Measurements from ENCODE around the gene ZNF101. TPM values are rescaled to one million over a fixed set of nuclear protein-coding genes. Genes with fewer than 3 reads are reported as not detected.

The ZNF101 gene
- total RNA-seq, 2 donors from 2014 or later: 13.9 to 15.9 TPM

DNA sequence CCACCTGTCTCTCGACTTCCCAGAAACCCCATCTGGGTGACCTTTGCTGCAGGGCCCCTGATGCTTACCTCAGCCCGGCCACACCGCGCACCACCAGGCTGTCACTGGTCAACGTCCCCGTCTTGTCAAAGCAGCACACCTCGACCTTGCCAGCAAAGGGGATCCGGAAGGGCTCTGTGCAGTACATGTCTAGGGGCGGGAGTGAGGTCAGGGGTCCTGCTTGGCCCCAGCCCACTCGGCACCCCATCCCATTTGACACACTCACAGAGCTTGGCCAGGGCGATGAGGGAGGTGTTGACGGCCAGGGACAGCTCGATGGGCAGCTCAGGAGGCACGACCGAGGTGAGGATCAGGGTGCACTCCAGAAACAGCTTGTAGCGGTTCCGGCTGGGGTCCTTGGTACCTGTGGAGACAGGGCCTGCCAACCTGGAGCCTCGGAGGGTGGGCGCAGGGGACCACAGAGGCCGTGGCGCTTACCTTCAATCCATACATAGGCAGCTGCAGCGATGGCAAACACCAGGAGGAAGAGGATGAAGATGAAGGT, 13.5 kb upstream of the ZNF101 start:
- Histone ChIP-seq H3K9me3 (no peaks in the 10 kb centered on the region), H3K36me3 (peaks cover 34% of the 10 kb centered on the region), H3K27ac (no peak overlapping the region), H3K4me1 (no peaks in the 10 kb centered on the region), H3K9ac (ENCODE audit: low read depth in 2 of 2, low read length in 2 of 2) (no peak overlapping the region), H3K27me3 (no peaks in the 10 kb centered on the region), H3K4me3 (no peak overlapping the region)
- no peak for TF ChIP-seq CTCF (IDR thresholded peaks at IDR 0.05)
- intact Hi-C loops (cut with DNase I): no loop called here
- no peak for DNase-seq

DNA sequence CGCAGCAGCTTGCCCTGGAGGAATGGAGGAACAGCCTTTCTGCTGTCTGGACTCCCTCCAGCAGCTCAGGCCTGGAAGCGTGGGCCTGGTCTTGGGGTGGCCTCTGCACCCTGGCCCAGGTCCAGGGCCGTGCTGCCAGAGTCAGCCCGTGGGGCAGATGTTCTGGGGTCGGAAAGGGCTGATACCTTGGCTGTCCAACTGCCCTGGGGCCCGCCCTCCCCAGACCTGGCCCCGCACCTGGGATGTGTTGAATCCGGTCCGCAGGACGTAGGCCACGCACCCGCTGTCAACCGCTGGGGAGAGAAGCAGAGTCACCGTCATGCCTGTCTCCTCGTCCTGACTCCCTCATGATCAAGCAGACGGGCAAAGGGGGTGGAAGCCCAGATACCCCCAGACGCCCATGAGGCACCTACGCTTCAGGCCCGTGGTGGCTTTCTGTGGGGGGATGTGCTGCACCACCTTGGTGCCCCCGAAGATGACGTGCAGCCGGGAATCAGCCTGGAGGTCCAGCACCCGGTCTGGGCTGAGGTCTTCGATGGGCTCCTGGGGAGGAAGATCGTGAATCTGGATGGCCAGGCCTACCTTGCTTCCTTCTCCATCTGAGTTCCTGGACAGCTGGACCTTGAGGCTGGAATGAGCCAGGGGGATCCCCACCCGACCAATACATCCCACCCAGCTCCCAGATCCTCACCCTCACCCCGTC, 12.8 kb upstream of the ZNF101 start:
- TF ChIP-seq CTCF (IDR thresholded peaks at IDR 0.05): no peak
- intact Hi-C loops (cut with DNase I): no loop called here
- DNase-seq: no peak
- H3K27me3 ChIP-seq: no peaks in the 10 kb centered on the region
- no peaks in the 10 kb centered on the region for H3K9me3 ChIP-seq
- no peak overlapping the region for H3K9ac ChIP-seq (ENCODE audit: low read depth in 2 of 2, low read length in 2 of 2)
- no peak overlapping the region for H3K27ac ChIP-seq
- no peaks in the 10 kb centered on the region for H3K4me1 ChIP-seq
- no peak overlapping the region for H3K4me3 ChIP-seq
- H3K36me3 ChIP-seq: peaks cover 34% of the 10 kb centered on the region

GRCh38 chr19:19656451-19657396, 11.9 kb upstream of the ZNF101 start:
- no peak overlapping the region for H3K4me3 ChIP-seq
- no peak overlapping the region for H3K9ac ChIP-seq (ENCODE audit: low read depth in 2 of 2, low read length in 2 of 2)
- no peak overlapping the region for H3K27ac ChIP-seq
- no peaks in the 10 kb centered on the region for H3K9me3 ChIP-seq
- no peaks in the 10 kb centered on the region for H3K4me1 ChIP-seq
- TF ChIP-seq CTCF (IDR thresholded peaks at IDR 0.05): no peak
- intact Hi-C loops (cut with DNase I): no loop called here
- DNase-seq: no peak
- H3K36me3 ChIP-seq: peaks cover 34% of the 10 kb centered on the region
- no peaks in the 10 kb centered on the region for H3K27me3 ChIP-seq

DNA sequence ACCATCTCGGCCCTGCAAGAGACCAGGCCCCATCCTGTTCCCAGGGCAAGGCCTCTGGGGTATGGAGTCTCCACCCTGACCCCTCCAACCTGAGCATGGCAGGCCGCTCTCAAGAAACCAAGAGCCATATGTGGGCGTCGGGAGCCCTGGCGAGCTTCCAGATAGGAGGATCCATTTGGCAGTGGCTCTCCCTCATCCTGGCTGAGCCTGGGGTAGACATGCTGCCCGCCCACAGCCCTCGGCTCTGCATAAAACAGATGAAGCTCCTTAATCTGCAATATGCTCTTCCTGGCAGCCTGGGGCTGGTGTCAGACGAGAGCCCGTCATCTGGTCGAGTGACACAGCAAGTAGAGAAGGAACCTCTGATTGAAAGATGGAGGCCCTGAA, 11.2 kb upstream of the ZNF101 start:
- no peaks in the 10 kb centered on the region for H3K27me3 ChIP-seq
- no peak for TF ChIP-seq CTCF (IDR thresholded peaks at IDR 0.05)
- no peak overlapping the region for H3K4me3 ChIP-seq
- DNase-seq: no peak
- intact Hi-C loops (cut with DNase I): no loop called here
- no peak overlapping the region for H3K27ac ChIP-seq
- no peaks in the 10 kb centered on the region for H3K4me1 ChIP-seq
- peaks cover 34% of the 10 kb centered on the region for H3K36me3 ChIP-seq
- H3K9me3 ChIP-seq: no peaks in the 10 kb centered on the region
- no peak overlapping the region for H3K9ac ChIP-seq (ENCODE audit: low read depth in 2 of 2, low read length in 2 of 2)

GRCh38 chr19:19659646-19660245, 8.9 kb upstream of the ZNF101 start:
- Histone ChIP-seq H3K27me3 (no peaks in the 10 kb centered on the region), H3K4me3 (no peak overlapping the region), H3K36me3 (peaks cover 27% of the 10 kb centered on the region), H3K27ac (no peak overlapping the region), H3K9me3 (no peaks in the 10 kb centered on the region), H3K9ac (ENCODE audit: low read depth in 2 of 2, low read length in 2 of 2) (no peak overlapping the region), H3K4me1 (no peaks in the 10 kb centered on the region)
- intact Hi-C loops (cut with DNase I): no loop called here
- TF ChIP-seq CTCF (IDR thresholded peaks at IDR 0.05): no peak
- DNase-seq: no peak

Measured in colonic mucosa (tissue), 4 donors.